HG03378 (cell line): Measurements from ENCODE around the gene KATNBL1.
A peak's percentile ranks its signal among the peaks of the same experiment; 100 is the strongest.

ENCODE experiments used
- ATAC-seq: cut with Tn5 transposase; IDR thresholded peaks from one replicate; pipeline ENCODE4 v1.9.1; 2021; ENCODE audit warnings: mild to moderate bottlenecking, moderate library complexity; ENCODE audit not compliant: unreplicated experiment

Gene KATNBL1

DNA sequence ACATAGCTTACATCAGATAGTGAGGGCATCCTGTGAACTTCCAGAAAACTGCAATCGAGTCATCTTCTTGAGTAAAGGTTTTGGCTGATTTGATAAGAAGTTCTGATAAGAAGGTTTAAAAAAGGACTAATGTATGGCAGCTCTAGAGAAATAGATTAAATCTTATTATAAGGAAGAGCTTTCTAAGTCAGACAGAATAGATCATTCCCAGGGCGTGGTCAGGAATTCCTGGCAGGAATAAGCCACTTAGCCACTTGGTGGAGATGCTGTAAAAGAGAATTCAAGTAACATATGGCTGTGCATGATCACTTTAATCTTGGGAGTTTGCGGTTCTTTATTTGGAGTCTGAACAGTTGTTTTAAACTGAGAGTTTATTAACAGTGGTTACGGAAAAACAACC, 90.6 kb downstream of the KATNBL1 start:
- ATAC-seq: no peak

- no peak for ATAC-seq
Measured at GRCh38 chr15:34116620-34117019, 93.3 kb downstream of the KATNBL1 start.

DNA sequence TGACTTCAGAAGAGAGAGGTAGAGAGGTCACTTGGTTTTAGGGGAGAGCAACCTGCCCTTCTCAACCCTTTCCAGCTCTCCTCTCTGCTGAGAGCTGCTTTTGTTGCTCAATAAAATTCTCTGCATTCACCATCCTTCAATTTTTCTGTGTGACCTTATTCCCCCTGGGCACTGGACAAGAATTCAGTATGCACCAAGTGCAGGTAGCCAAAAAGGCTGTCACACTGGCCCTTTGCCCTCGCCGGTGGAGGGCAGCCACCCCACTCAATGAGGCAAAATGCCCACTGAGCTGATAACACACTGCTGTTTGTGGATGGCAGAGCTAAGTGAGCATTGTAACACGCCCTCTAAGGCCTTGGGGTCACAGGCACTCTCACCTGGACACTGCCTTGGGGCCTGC, 95.2 kb downstream of the KATNBL1 start:
- no peak for ATAC-seq

- ATAC-seq: no peak
Measured at GRCh38 chr15:34114215-34114614, 95.7 kb downstream of the KATNBL1 start.

- ATAC-seq: no peak
Measured at GRCh38 chr15:34111488-34111887, 98.4 kb downstream of the KATNBL1 start.

DNA sequence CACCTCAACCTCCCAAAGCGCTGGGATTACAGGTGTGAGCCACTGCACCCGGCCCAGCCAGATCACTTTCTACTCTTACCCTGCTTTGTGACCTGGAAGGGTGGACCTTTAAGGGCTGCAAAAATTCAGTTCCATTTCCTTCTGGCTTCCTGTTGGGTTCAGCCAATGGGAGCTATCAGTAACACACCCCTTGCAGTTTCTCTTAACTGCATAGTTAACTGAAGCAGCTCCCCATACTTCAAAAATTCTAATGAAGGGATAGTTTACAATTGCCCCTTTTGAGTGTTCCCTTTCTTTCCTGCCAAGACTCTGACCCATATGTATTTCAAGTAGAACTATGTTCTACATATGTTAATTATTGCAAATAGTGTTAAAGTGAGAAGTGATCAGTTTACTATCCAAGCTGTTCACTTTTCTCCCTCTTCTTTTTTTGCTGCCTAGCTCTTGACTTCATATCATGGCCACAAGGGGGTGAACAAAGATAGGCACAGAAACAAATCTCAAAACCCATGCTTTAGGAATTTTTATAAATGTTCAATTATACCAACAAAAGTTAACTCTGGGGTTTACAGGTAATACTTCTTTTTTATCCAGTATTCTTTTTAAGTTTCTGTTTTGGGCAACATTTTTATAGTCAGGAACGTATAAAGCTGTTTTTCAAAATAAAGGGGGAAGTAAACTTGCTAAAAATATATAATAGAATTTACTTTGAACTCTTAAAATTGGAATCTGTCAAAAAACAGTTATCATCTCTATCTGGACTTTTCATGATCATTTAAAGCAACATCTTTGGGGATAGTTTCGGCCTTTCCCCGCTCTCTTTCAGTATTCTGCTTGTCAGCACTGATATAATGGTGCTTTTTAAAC, 99.9 kb downstream of the KATNBL1 start:
- no peak for ATAC-seq

GRCh38 chr15:34107315-34107714, 102.6 kb downstream of the KATNBL1 start:
- no peak for ATAC-seq

GRCh38 chr15:34106423-34106822, 103.5 kb downstream of the KATNBL1 start:
- ATAC-seq: no peak

- no peak for ATAC-seq
Measured at GRCh38 chr15:34102175-34102925, 107.5 kb downstream of the KATNBL1 start.

GRCh38 chr15:34101366-34102174, 108.3 kb downstream of the KATNBL1 start, which contains the start of the genes EMC7 and PGBD4:
Gene EMC7, minus strand, starts transcription at chr15:34101862. Its CDS starts 23 bp downstream, at chr15:34101839.
Gene PGBD4, plus strand, starts transcription at chr15:34102083. Its CDS starts 449 bp downstream, at chr15:34102532.
- peak; percentile 97 for ATAC-seq

GRCh38 chr15:34099914-34100313, 110.0 kb downstream of the KATNBL1 start:
- no peak for ATAC-seq
